Endothelial cell of umbilical vein (primary cell): ENCODE measurements around the gene GOLGA6A. TPM values are rescaled to one million over a fixed set of nuclear protein-coding genes. Genes with fewer than 3 reads are reported as not detected.

Experiments
- BruUV-seq: library from RNA; stranded (reverse); fragments of 400-500 nt; replicated peaks from 2 replicates; lab custom pipeline; 2021; lab: Mats Ljungman, UMichigan
- CTCF ChIA-PET: fragments of 300-600, 350-600 bp; sonication (Branson Sonifier 250); formaldehyde crosslinking; loops from one replicate; lab custom pipeline; 2021; ENCODE audit warnings: antibody characterized with exemption, inconsistent platforms; lab: Charles Lee
- POLR2A ChIA-PET: fragments of 300-600, 350-600 bp; sonication (Branson Sonifier 250); formaldehyde crosslinking; loops from one replicate; lab custom pipeline; 2021; ENCODE audit warnings: antibody characterized with exemption, inconsistent platforms; lab: Charles Lee
- DNase-seq: peaks from one replicate; pipeline ENCODE4 v3.0.0-alpha.2; 2011; ENCODE audit warnings: low read depth, low spot score
- FAIRE-seq: peaks from 2 replicates; lab custom pipeline; 2011; peaks lifted over from hg19 to GRCh38; lab: Jason Lieb, UNC
- H2AFZ ChIP-seq: 2 replicates; pipeline ENCODE4 v1.6.0; 2012; ENCODE audit warnings: low read depth, low read length, control low read depth, inconsistent platforms
- H3K27ac ChIP-seq: 2 replicates; pipeline ENCODE4 v1.5.1; 2011; ENCODE audit warnings: low read depth, mild to moderate bottlenecking, control low read depth, low read length, moderate library complexity; ENCODE audit not compliant: insufficient read depth
- H3K27me3 ChIP-seq, 2 experiments: 2 replicates each; pipeline versions ENCODE4 v1.6.0 to v1.6.1; 2011; ENCODE audit warnings: low read length in 2 of 2, mixed read lengths in 1 of 2; ENCODE audit not compliant: control insufficient read depth in 2 of 2, insufficient read depth in 2 of 2
- H3K36me3 ChIP-seq, 2 experiments: 2 replicates in 1 of 2; 3 replicates in 1 of 2; pipeline ENCODE4 v1.5.1; 2011; ENCODE audit warnings: low read length in 2 of 2, mild to moderate bottlenecking in 1 of 2, moderate library complexity in 1 of 2; ENCODE audit not compliant: control insufficient read depth in 2 of 2, insufficient read depth in 2 of 2; ENCODE audit errors: extremely low read depth in 1 of 2
- H3K4me1 ChIP-seq: 3 replicates; pipeline ENCODE4 v1.5.1; 2011; ENCODE audit warnings: mild to moderate bottlenecking, low read length; ENCODE audit not compliant: control insufficient read depth, insufficient read depth; ENCODE audit errors: extremely low read depth
- H3K4me2 ChIP-seq: 2 replicates; pipeline ENCODE4 v1.6.1; 2011; ENCODE audit warnings: low read length, control low read depth, mixed read lengths; ENCODE audit not compliant: insufficient read depth
- H3K4me3 ChIP-seq, 3 experiments: fragments of 200-600 bp in 1 of 3; sonication (generic), shearing (Covaris generic) in 1 of 3; replicated peaks in 1 of 3; 2 replicates each; pipeline ENCODE4 v1.5.1; 2011 to 2016; ENCODE audit warnings: control low read depth in 3 of 3, low read length in 3 of 3, mild to moderate bottlenecking in 2 of 3, inconsistent platforms in 1 of 3, low read depth in 1 of 3, moderate library complexity in 1 of 3; ENCODE audit not compliant: insufficient read depth in 1 of 3
- H3K79me2 ChIP-seq: 2 replicates; pipeline ENCODE4 v1.6.0; 2012; ENCODE audit warnings: low read length, inconsistent platforms; ENCODE audit not compliant: control insufficient read depth, insufficient read depth
- H3K9ac ChIP-seq: replicated peaks from 2 replicates; pipeline ENCODE3; 2011; ENCODE audit warnings: low read length, control low read depth; ENCODE audit not compliant: insufficient read depth; ENCODE audit errors: extremely low read depth
- H3K9me1 ChIP-seq: replicated peaks from 3 replicates; pipeline ENCODE4 v1.6.0; 2011; ENCODE audit warnings: mild to moderate bottlenecking, low read length; ENCODE audit not compliant: control insufficient read depth, insufficient read depth; ENCODE audit errors: extremely low read depth
- H3K9me3 ChIP-seq: replicated peaks from 2 replicates; pipeline ENCODE4 v1.5.1; 2012; ENCODE audit warnings: low read length, inconsistent platforms; ENCODE audit not compliant: control insufficient read depth, insufficient read depth
- H4K20me1 ChIP-seq: replicated peaks from 2 replicates; pipeline ENCODE3; 2011; ENCODE audit warnings: mild to moderate bottlenecking, low read length; ENCODE audit not compliant: control insufficient read depth, insufficient read depth; ENCODE audit errors: extremely low read depth
- CTCF ChIP-seq, 2 donors: IDR thresholded peaks; 1 replicate in 1 of 2; 2 replicates in 1 of 2; pipeline ENCODE4 v1.5.1; 2011; ENCODE audit warnings: low read length in 2 of 2, mild to moderate bottlenecking in 2 of 2, moderate library complexity in 2 of 2, control low read depth in 1 of 2, inconsistent platforms in 1 of 2, low read depth in 1 of 2; ENCODE audit not compliant: insufficient read depth in 1 of 2; ENCODE audit errors: extremely low read depth in 1 of 2
- EZH2 ChIP-seq: IDR thresholded peaks from 2 replicates; pipeline ENCODE4 v1.6.1; 2012; ENCODE audit warnings: borderline replicate concordance, low read depth, mild to moderate bottlenecking, moderate library complexity, low read length, inconsistent platforms; ENCODE audit not compliant: severe bottlenecking
- FOS ChIP-seq: IDR thresholded peaks from 2 replicates; pipeline ENCODE4 v1.6.1; 2011; ENCODE audit warnings: mild to moderate bottlenecking, low read length, moderate library complexity, borderline replicate concordance; ENCODE audit not compliant: insufficient read depth
- GATA2 ChIP-seq: IDR thresholded peaks from 2 replicates; pipeline ENCODE4 v1.7.0; 2011; ENCODE audit warnings: low read depth, mild to moderate bottlenecking, moderate library complexity, mixed read lengths, low read length; ENCODE audit not compliant: insufficient read length, insufficient read depth
- JUN ChIP-seq: IDR thresholded peaks from 2 replicates; pipeline ENCODE4 v1.6.1; 2011; ENCODE audit warnings: borderline replicate concordance, low read depth; ENCODE audit not compliant: insufficient read length, insufficient read depth
- MYC ChIP-seq: IDR thresholded peaks from one replicate; pipeline ENCODE4 v1.6.1; 2011; ENCODE audit warnings: mild to moderate bottlenecking, low read depth, low read length
- POLR2A ChIP-seq: IDR thresholded peaks from 2 replicates; pipeline ENCODE4 v1.6.1; 2012; ENCODE audit warnings: low read depth, mild to moderate bottlenecking, control low read depth, low read length
- POLR2AphosphoS5 ChIP-seq: IDR thresholded peaks from 2 replicates; pipeline ENCODE4 v1.6.1; 2012; ENCODE audit warnings: low read depth, mild to moderate bottlenecking, control low read depth, low read length, moderate library complexity; ENCODE audit not compliant: insufficient read depth
- dilution Hi-C: fragments of 300-500 bp; cut with MboI; formaldehyde crosslinking; loops from one replicate; pipeline ENCODE4 v1.15.0; 2019; ENCODE audit warnings: low sequenced_read_pairs; ENCODE audit not compliant: extremely low pct_ligation_motif_present
- intact Hi-C: fragments of 100-400 bp; cut with micrococcal nuclease; formaldehyde crosslinking; loops from one replicate; pipeline ENCODE4 v1.10.0; 2022
- polyA plus RNA-seq, 4 experiments: library from polyadenylated mRNA; depleted of rRNA in 3 of 4; stranded (reverse) in 3 of 4; unstranded in 1 of 4; fragments of >200 nt; gene quantifications; 2 replicates each; pipeline versions ENCODE4 v1.2.1 to v1.2.3, GENCODE V29; 2011 to 2012; ENCODE audit warnings: missing spikeins in 1 of 4
- total RNA-seq: library from RNA; stranded (reverse); gene quantifications from 2 replicates; pipeline ENCODE4 v1.2.3, GENCODE V29; 2021
- TF ChIP-seq, protein P1 (sequence below): IDR thresholded peaks from 2 replicates; pipeline ENCODE4 v1.6.1; 2011; ENCODE audit not compliant: insufficient read depth, insufficient read length

GOLGA6A gene
- total and polyA plus RNA-seq, 2 donors (not counting 3 experiments of a cell fraction or from before 2014, with no cell fraction given): not detected

DNA sequence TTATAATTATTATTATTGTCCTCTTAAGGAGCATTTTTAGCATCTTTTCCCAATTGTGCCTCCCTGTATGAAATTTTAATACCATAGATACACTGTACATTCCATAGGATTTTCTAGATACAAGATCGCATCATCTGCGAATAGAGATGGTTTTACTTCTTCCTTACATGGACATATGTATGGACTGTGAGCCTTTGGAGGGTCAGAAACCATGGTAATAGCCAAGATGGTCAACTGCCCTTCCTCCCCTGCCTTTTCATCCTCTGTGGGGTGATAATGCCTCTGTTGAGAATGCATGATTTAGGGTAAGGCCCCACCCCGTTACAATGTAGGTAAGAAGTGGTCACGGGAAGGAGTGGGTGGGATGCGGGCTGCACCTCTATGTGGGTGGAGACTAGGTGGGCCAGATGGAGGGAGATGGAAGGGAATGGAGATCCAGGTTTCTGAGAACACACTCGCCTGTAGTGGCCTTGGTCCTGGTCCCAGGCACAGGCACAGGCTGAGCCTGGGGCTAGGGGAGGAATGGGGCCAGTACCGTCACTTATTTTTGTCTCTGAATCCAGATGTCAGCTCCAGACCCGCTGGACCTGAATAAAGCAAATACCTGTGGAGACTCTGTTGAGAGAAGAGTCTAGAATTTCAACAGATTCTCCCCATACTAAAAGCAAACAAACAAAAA lies 31.7 kb downstream of the GOLGA6A start:
- intact Hi-C loops: loop anchor here (5.0 kb wide), 1 partner anchor 257 kb away; no protein-coding TSS in a partner anchor
- FAIRE-seq: no peak
- CTCF ChIA-PET: interaction anchor here (1.0 to 15.1 kb wide), 6 partner anchors 9 to 271 kb away, joined by 3 to 651 read pairs (median 12); no protein-coding TSS in a partner anchor

More for the DNA sequence above, 31.7 kb downstream of the GOLGA6A start:
- dilution Hi-C loops: no loop called here
- H3K27ac ChIP-seq: no peak overlapping the region
- H3K27me3 ChIP-seq: peaks cover 0 to 4% of the 10 kb centered on the region in 2 experiments
- no peak overlapping the region for H3K4me2 ChIP-seq
- H3K79me2 ChIP-seq: no peaks in the 10 kb centered on the region
- no peaks in the 10 kb centered on the region for H3K9me1 ChIP-seq
- no peak for DNase-seq
- no TSS peak for BruUV-seq
- H3K4me1 ChIP-seq: no peaks in the 10 kb centered on the region
- no peaks in the 10 kb centered on the region for H3K9me3 ChIP-seq
- no peak overlapping the region for H3K4me3 ChIP-seq
- H4K20me1 ChIP-seq: no peaks in the 10 kb centered on the region
- POLR2A ChIA-PET: no interaction called here
- H3K9ac ChIP-seq: no peak overlapping the region
- TF ChIP-seq EZH2 (no peak), GATA2 (no peak), JUN (no peak), CTCF (IDR thresholded peaks at IDR 0.05; ENCODE audit: extremely low read depth in 1 of 2, insufficient read depth in 1 of 2, low read depth in 1 of 2, low read length in 2 of 2) (no peak), MYC (no peak), POLR2AphosphoS5 (no peak), POLR2A (no peak), FOS (no peak)
- TF ChIP-seq, protein P1, sequence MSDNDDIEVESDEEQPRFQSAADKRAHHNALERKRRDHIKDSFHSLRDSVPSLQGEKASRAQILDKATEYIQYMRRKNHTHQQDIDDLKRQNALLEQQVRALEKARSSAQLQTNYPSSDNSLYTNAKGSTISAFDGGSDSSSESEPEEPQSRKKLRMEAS: no peak
- H2AFZ ChIP-seq: no peak overlapping the region
- H3K36me3 ChIP-seq: no peaks in the 10 kb centered on the region
